Natural killer cell treated with Interleukin-12 subunit alpha and Interleukin-12 subunit beta and Interleukin-15 and Interleukin-18, amount 100 ng/mL, for 72 hours (primary cell): ENCODE measurements around the gene ZYG11B. TPM values are rescaled to one million over a fixed set of nuclear protein-coding genes. Genes with fewer than 3 reads are reported as not detected.
"Not testable (repeated sequence)": the region's sequence is repeated elsewhere in the genome, so short reads cannot be mapped to it uniquely, and the experiment has no call there.

Experiments
- ATAC-seq, 2 donors: fragments of 150-1000 bp; cut with Tn5 transposase in 1 of 2; sonication (Bioruptor Pico), chemical (Tn5 transposase) in 1 of 2; 2 replicates each; pipeline ENCODE4 v1.10.0; 2021
- DNase-seq: peaks from one replicate; pipeline ENCODE4 v3.0.0; 2022; ENCODE audit warnings: low spot score
- H3K27ac Mint-ChIP-seq, 2 donors: 1 replicate in 1 of 2; 2 replicates in 1 of 2; pipeline ENCODE4 v1.8.0; 2022; ENCODE audit warnings: mixed read lengths in 2 of 2, mild to moderate bottlenecking in 1 of 2, moderate library complexity in 1 of 2
- H3K27me3 Mint-ChIP-seq, 2 donors: 1 replicate in 1 of 2; 2 replicates in 1 of 2; pipeline ENCODE4 v1.8.0; 2022; ENCODE audit warnings: mixed read lengths in 2 of 2
- H3K36me3 Mint-ChIP-seq: one replicate; pipeline ENCODE4 v1.8.0; 2022; ENCODE audit warnings: mixed read lengths
- H3K4me1 Mint-ChIP-seq, 2 donors: 1 replicate in 1 of 2; 2 replicates in 1 of 2; pipeline ENCODE4 v1.8.0; 2022; ENCODE audit warnings: low read depth in 2 of 2, mixed read lengths in 2 of 2, mild to moderate bottlenecking in 1 of 2
- H3K4me3 Mint-ChIP-seq: one replicate; pipeline ENCODE4 v1.8.0; 2022; ENCODE audit warnings: mixed read lengths
- H3K9me3 Mint-ChIP-seq: 2 replicates; pipeline ENCODE4 v1.8.0; 2022; ENCODE audit warnings: mixed read lengths
- total RNA-seq, 2 donors: library from RNA; stranded (reverse); gene quantifications; one replicate each; pipeline ENCODE4 v1.2.3, GENCODE V29; 2022

Gene ZYG11B
- total RNA-seq, 2 donors from 2014 or later = 5.8 to 8.3 TPM

GRCh38 chr1:52727114-52727586, 897 bp downstream of the ZYG11B start:
- no peak for DNase-seq
- Mint-ChIP-seq H3K27me3 (peaks cover 4 to 5% of the 10 kb centered on the region in 2 donors), H3K4me1 (peaks cover 25 to 30% of the 10 kb centered on the region in 2 donors), H3K27ac (peak overlapping the region; percentile 50 to 85), H3K36me3 (no peaks in the 10 kb centered on the region), H3K4me3 (peak overlapping the region; percentile 93), H3K9me3 (no peaks in the 10 kb centered on the region)
- no peak for ATAC-seq

GRCh38 chr1:52727956-52728656, 1.9 kb downstream of the ZYG11B start:
- H3K4me3 Mint-ChIP-seq = peak overlapping the region; percentile 93
- ATAC-seq = no peak
- DNase-seq = no peak
- peaks cover 25 to 30% of the 10 kb centered on the region in 2 donors for H3K4me1 Mint-ChIP-seq
- H3K9me3 Mint-ChIP-seq = no peaks in the 10 kb centered on the region
- H3K36me3 Mint-ChIP-seq = no peaks in the 10 kb centered on the region
- H3K27me3 Mint-ChIP-seq = peaks cover 4 to 5% of the 10 kb centered on the region in 2 donors
- no peak overlapping the region for H3K27ac Mint-ChIP-seq

GRCh38 chr1:52733368-52733767, 7.1 kb downstream of the ZYG11B start:
- Mint-ChIP-seq H3K36me3 (no peaks in the 10 kb centered on the region), H3K4me1 (peaks cover 3 to 5% of the 10 kb centered on the region in 2 donors), H3K4me3 (no peak overlapping the region), H3K27ac (no peak overlapping the region), H3K27me3 (no peaks in the 10 kb centered on the region), H3K9me3 (no peaks in the 10 kb centered on the region)
- no peak for ATAC-seq
- DNase-seq = no peak

GRCh38 chr1:52735371-52735770, 9.1 kb downstream of the ZYG11B start:
- H3K4me1 Mint-ChIP-seq, H3K27me3 Mint-ChIP-seq, H3K27ac Mint-ChIP-seq, H3K36me3 Mint-ChIP-seq, H3K9me3 Mint-ChIP-seq, ATAC-seq, DNase-seq, H3K4me3 Mint-ChIP-seq: not testable (repeated sequence)

- no peaks in the 10 kb centered on the region for H3K9me3 Mint-ChIP-seq
- H3K27me3 Mint-ChIP-seq = no peaks in the 10 kb centered on the region
- no peaks in the 10 kb centered on the region for H3K36me3 Mint-ChIP-seq
- no peak overlapping the region for H3K27ac Mint-ChIP-seq
- H3K4me1 Mint-ChIP-seq = peaks cover 0 to 5% of the 10 kb centered on the region in 2 donors
- ATAC-seq (no peak), DNase-seq (no peak)
- no peak overlapping the region for H3K4me3 Mint-ChIP-seq
Measured at GRCh38 chr1:52738148-52738547, 11.9 kb downstream of the ZYG11B start.

GRCh38 chr1:52738893-52739292, 12.6 kb downstream of the ZYG11B start:
- Mint-ChIP-seq H3K4me3 (no peak overlapping the region), H3K27me3 (no peaks in the 10 kb centered on the region), H3K9me3 (no peaks in the 10 kb centered on the region), H3K36me3 (no peaks in the 10 kb centered on the region), H3K4me1 (peaks cover 0 to 5% of the 10 kb centered on the region in 2 donors), H3K27ac (no peak overlapping the region)
- no peak for DNase-seq
- ATAC-seq = no peak

- Mint-ChIP-seq H3K36me3 (no peaks in the 10 kb centered on the region), H3K27ac (no peak overlapping the region), H3K4me1 (peaks cover 0 to 5% of the 10 kb centered on the region in 2 donors), H3K27me3 (no peaks in the 10 kb centered on the region), H3K9me3 (no peaks in the 10 kb centered on the region), H3K4me3 (no peak overlapping the region)
- no peak for ATAC-seq
- DNase-seq = no peak
Measured at GRCh38 chr1:52739699-52740467, 13.6 kb downstream of the ZYG11B start.

GRCh38 chr1:52741259-52741658, 15.0 kb downstream of the ZYG11B start:
- H3K4me3 Mint-ChIP-seq = no peak overlapping the region
- H3K27ac Mint-ChIP-seq = no peak overlapping the region
- H3K36me3 Mint-ChIP-seq = no peaks in the 10 kb centered on the region
- H3K9me3 Mint-ChIP-seq = no peaks in the 10 kb centered on the region
- H3K27me3 Mint-ChIP-seq = no peaks in the 10 kb centered on the region
- ATAC-seq (no peak), DNase-seq (no peak)
- peaks cover 3 to 5% of the 10 kb centered on the region in 2 donors for H3K4me1 Mint-ChIP-seq

- ATAC-seq = no peak
- Mint-ChIP-seq H3K36me3 (no peaks in the 10 kb centered on the region), H3K27me3 (no peaks in the 10 kb centered on the region), H3K4me3 (no peak overlapping the region), H3K9me3 (no peaks in the 10 kb centered on the region), H3K27ac (no peak overlapping the region), H3K4me1 (peaks cover 7 to 10% of the 10 kb centered on the region in 2 donors)
- no peak for DNase-seq
Measured at GRCh38 chr1:52746189-52746588, 19.9 kb downstream of the ZYG11B start.

- H3K4me3 Mint-ChIP-seq = no peak overlapping the region
- H3K36me3 Mint-ChIP-seq = no peaks in the 10 kb centered on the region
- H3K4me1 Mint-ChIP-seq = peaks cover 5 to 7% of the 10 kb centered on the region in 2 donors
- H3K27ac Mint-ChIP-seq = no peak overlapping the region
- DNase-seq (no peak), ATAC-seq (no peak)
- no peaks in the 10 kb centered on the region for H3K27me3 Mint-ChIP-seq
- no peaks in the 10 kb centered on the region for H3K9me3 Mint-ChIP-seq
Measured at GRCh38 chr1:52747450-52747849, 21.2 kb downstream of the ZYG11B start.

- no peaks in the 10 kb centered on the region for H3K36me3 Mint-ChIP-seq
- peaks cover 5 to 7% of the 10 kb centered on the region in 2 donors for H3K4me1 Mint-ChIP-seq
- no peak overlapping the region for H3K4me3 Mint-ChIP-seq
- ATAC-seq = no peak
- no peaks in the 10 kb centered on the region for H3K9me3 Mint-ChIP-seq
- no peaks in the 10 kb centered on the region for H3K27me3 Mint-ChIP-seq
- H3K27ac Mint-ChIP-seq = no peak overlapping the region
- no peak for DNase-seq
Measured at GRCh38 chr1:52748119-52748518, 21.9 kb downstream of the ZYG11B start.

- not testable (repeated sequence) for ATAC-seq, H3K9me3 Mint-ChIP-seq, H3K4me1 Mint-ChIP-seq, H3K27ac Mint-ChIP-seq, H3K27me3 Mint-ChIP-seq, DNase-seq, H3K4me3 Mint-ChIP-seq, H3K36me3 Mint-ChIP-seq
Measured at GRCh38 chr1:52749496-52749895, 23.2 kb downstream of the ZYG11B start.

- H3K27ac Mint-ChIP-seq, ATAC-seq, H3K9me3 Mint-ChIP-seq, H3K4me3 Mint-ChIP-seq, H3K4me1 Mint-ChIP-seq, H3K36me3 Mint-ChIP-seq, H3K27me3 Mint-ChIP-seq, DNase-seq: not testable (repeated sequence)
Measured at GRCh38 chr1:52750139-52750538, 23.9 kb downstream of the ZYG11B start.
